H1 (cell line): ENCODE measurements around the gene ANGPTL2. TPM values are rescaled to one million over a fixed set of nuclear protein-coding genes. Genes with fewer than 3 reads are reported as not detected.

ENCODE experiments used
- ASH2L ChIP-seq: fragments of 200-600, 300-600 bp; sonication (generic); IDR thresholded peaks from one replicate; pipeline ENCODE4 v1.7.1; 2017; ENCODE audit warnings: low read length
- CTCF ChIP-seq, 3 experiments: IDR thresholded peaks; 1 replicate in 2 of 3; 2 replicates in 1 of 3; pipeline versions ENCODE4 v1.5.1 to v1.6.1; 2011; ENCODE audit warnings: low read length in 3 of 3, mild to moderate bottlenecking in 3 of 3, inconsistent platforms in 2 of 3, low read depth in 1 of 3, moderate library complexity in 1 of 3; ENCODE audit not compliant: insufficient read depth in 1 of 3; ENCODE audit errors: control extremely low read depth in 1 of 3
- KDM5A ChIP-seq: fragments of 200-600 bp; IDR thresholded peaks from 2 replicates; pipeline ENCODE4 v1.7.1; 2012; ENCODE audit warnings: mild to moderate bottlenecking, low read length, inconsistent platforms, mixed read lengths
- PHF8 ChIP-seq: fragments of 200-600 bp; sonication (generic); conservative IDR thresholded peaks from 2 replicates; pipeline ENCODE4 v1.7.1; 2012; ENCODE audit warnings: low read depth, mild to moderate bottlenecking, inconsistent platforms, low read length, moderate library complexity
- SIRT6 ChIP-seq: IDR thresholded peaks from one replicate; pipeline ENCODE4 v1.7.1; 2012; ENCODE audit warnings: low read length, inconsistent platforms
- TCF12 ChIP-seq: IDR thresholded peaks from 2 replicates; pipeline ENCODE4 v1.6.1; 2011; ENCODE audit warnings: low read depth, mild to moderate bottlenecking, low read length
- polyA plus RNA-seq, 7 experiments: library from polyadenylated mRNA; depleted of rRNA in 3 of 7; stranded (reverse) in 5 of 7; unstranded in 2 of 7; fragments of >200 nt in 5 of 7; fragments of 200-250 nt in 2 of 7; gene quantifications; 1 replicate in 5 of 7; 2 replicates in 1 of 7; 4 replicates in 1 of 7; pipeline versions ENCODE4 v1.2.1 to v1.2.3, GENCODE V29; 2011 to 2013; ENCODE audit warnings: missing spikeins in 2 of 7, mixed read lengths in 2 of 7
- total RNA-seq: library from RNA; stranded (reverse); fragmentation: NEBNext Ultra II Directional; extraction: Animal tissue kit (Norgen Biotek cat#: 25700); gene quantifications from 2 replicates; pipeline ENCODE4 v1.2.1, GENCODE V29; 2021

Gene ANGPTL2
- total and polyA plus RNA-seq, 2 of the 8 experiments (the other 6 are each of a cell fraction or from before 2014, with no cell fraction given), result 9.0 to 10.6 TPM

- TF ChIP-seq PHF8 (no peak), TCF12 (no peak), SIRT6 (no peak), KDM5A (no peak), ASH2L (no peak), CTCF (IDR thresholded peaks at IDR 0.05; ENCODE audit: control extremely low read depth in 1 of 3, insufficient read depth in 1 of 3, low read depth in 1 of 3, low read length in 3 of 3) (no peak; a peak in 1 of 4 replicates)
Observed at GRCh38 chr9:127144670-127145445, 22.4 kb upstream of the ANGPTL2 start (continued).
